ENCODE measurements around the gene FPR2.
"Not testable (repeated sequence)": the region's sequence is repeated elsewhere in the genome, so short reads cannot be mapped to it uniquely, and the experiment has no call there.

Gene FPR2

GRCh38 chr19:51803967-51804366, 43.0 kb downstream of the FPR2 start:
- Mint-ChIP-seq H3K9me3 (peaks cover 8% of the 10 kb centered on the region), H3K36me3 (no peaks in the 10 kb centered on the region), H3K27ac (no peak overlapping the region), H3K4me1 (peaks cover 5% of the 10 kb centered on the region), H3K27me3 (peaks cover 3% of the 10 kb centered on the region), H3K4me3 (no peak overlapping the region)

DNA sequence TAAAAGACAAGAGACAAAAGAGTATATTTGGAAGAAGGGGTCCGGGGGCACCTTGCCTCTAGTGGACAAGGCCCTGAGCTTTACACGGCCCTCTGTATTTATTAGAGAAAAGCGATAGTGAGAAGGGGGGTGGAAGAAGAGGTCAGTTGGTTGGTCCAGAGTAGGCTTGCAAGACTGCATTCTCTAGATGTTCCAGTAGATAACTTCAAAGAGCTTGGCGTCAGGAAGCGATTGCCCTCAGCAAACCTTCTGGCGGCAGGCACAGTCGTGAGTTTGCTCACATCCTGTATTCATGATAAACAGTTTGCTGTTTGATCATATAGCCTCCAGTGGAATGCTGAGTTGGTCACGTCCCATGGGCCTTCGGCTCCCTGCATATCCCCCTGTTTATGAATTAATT, 43.8 kb downstream of the FPR2 start:
- H3K27ac Mint-ChIP-seq, H3K4me1 Mint-ChIP-seq, H3K36me3 Mint-ChIP-seq, H3K9me3 Mint-ChIP-seq, H3K27me3 Mint-ChIP-seq, H3K4me3 Mint-ChIP-seq: not testable (repeated sequence)

- not testable (repeated sequence) for H3K36me3 Mint-ChIP-seq, H3K4me3 Mint-ChIP-seq, H3K4me1 Mint-ChIP-seq, H3K27ac Mint-ChIP-seq, H3K27me3 Mint-ChIP-seq, H3K9me3 Mint-ChIP-seq
Measured at GRCh38 chr19:51805396-51805795, 44.4 kb downstream of the FPR2 start.

DNA sequence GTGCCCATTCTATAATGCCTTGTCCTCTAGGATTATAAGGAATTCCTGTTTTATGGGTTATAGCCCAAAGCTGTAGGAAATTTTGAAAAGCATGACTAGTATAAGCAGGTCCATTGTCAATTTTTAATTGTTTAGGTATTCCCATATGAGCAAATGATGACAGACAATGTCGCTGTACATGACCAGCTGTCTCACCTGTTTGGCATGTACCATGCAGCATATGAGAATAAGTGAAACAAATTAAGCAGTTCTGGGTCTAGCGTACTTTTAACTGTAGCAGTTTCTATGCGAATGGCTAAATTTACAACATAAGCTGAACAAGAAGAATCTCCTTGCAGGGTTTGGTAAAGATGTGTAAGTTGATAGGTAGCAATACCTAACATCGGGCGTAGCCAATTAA, 45.6 kb downstream of the FPR2 start:
- not testable (repeated sequence) for H3K27ac Mint-ChIP-seq

DNA sequence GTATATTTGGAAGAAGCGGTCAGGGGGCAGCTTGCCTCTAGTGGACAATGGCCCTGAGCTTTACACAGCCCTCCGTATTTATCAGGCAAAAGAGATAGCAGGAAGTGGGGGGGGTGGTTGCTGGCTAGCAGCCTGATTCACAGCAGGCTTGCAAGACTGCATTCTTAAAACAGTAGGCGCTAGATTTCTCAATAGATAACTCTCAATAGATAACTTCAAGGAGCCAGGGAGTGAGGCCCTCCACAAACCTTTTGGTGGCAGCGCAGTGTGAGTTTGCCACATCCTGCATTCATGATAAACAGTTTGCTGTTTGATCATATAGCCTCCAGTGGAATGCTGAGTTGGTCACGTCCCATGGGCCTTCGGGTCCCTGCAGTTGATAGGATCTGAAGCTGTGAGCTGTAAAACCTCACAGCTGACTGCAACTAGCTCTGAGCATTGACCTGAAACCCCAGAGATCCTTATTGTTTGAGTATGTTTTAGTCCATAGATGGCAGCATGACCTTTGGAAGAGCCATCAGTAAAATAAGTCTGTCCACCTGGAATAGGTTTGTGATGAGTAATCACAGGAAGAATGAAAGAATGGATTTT, 46.2 kb downstream of the FPR2 start:
- no peak overlapping the region for H3K4me3 Mint-ChIP-seq
- H3K4me1 Mint-ChIP-seq, result peaks cover 5% of the 10 kb centered on the region
- H3K27me3 Mint-ChIP-seq, result no peaks in the 10 kb centered on the region
- H3K9me3 Mint-ChIP-seq, result peaks cover 4% of the 10 kb centered on the region
- peaks cover 3% of the 10 kb centered on the region for H3K36me3 Mint-ChIP-seq
- no peak overlapping the region for H3K27ac Mint-ChIP-seq

More for the DNA sequence above, 45.6 kb downstream of the FPR2 start:
- H3K4me3 Mint-ChIP-seq, H3K4me1 Mint-ChIP-seq, H3K9me3 Mint-ChIP-seq, H3K36me3 Mint-ChIP-seq, H3K27me3 Mint-ChIP-seq: not testable (repeated sequence)

DNA sequence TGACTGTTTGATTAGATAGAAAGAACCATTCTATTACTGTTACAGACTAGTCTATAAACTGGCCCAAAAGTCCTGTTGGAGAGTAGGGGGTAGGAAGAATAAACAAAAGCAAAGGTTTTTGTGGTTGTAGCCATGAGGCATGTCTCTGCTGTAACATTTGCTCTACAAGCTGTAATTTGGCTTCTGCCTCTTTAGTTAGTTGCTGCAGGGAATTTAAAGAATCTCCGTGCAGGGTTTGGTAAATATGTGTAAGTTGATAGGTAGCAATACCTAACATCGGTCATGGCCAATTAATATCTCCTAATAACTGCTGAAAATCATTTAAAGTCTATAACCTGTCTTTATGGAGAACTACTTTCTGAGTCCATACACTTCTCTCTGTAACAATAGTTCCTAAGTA, 46.9 kb downstream of the FPR2 start:
- no peak overlapping the region for H3K4me3 Mint-ChIP-seq
- peaks cover 5% of the 10 kb centered on the region for H3K4me1 Mint-ChIP-seq
- no peaks in the 10 kb centered on the region for H3K27me3 Mint-ChIP-seq
- H3K9me3 Mint-ChIP-seq, result peaks cover 4% of the 10 kb centered on the region
- H3K36me3 Mint-ChIP-seq, result peaks cover 3% of the 10 kb centered on the region
- H3K27ac Mint-ChIP-seq, result no peak overlapping the region

DNA sequence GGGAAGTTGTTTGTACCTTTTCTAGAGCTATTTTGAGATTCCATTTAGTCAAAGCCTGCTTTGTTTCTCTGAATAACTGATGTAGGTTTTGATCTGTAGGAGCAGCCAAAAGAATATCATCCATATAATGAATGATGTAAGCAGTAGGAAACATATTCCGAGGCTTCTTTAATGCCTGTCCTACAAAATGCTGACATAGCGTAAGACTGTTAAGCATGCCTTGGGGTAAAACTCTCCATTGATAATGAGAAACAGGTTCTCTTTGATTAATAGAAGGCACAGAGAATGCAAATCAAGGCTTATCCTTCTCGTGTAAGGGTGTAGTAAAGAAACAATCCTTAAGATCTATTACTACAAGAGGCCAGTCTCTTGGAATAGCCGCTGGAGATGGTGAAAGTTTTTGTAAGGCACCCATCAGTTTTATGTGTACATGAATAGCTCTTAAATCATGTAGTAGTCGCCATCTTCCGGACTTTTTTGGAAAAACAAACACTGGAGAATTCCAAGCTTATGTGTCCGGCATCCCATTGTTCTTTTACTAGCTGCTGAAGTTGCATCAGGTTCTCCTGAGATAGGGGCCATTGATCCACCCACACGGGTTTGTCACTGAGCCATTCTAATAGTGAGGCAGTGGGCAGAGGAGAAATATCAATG, 47.5 kb downstream of the FPR2 start:
- H3K9me3 Mint-ChIP-seq, result peaks cover 4% of the 10 kb centered on the region
- no peaks in the 10 kb centered on the region for H3K27me3 Mint-ChIP-seq
- H3K4me1 Mint-ChIP-seq, result peaks cover 5% of the 10 kb centered on the region
- no peak overlapping the region for H3K27ac Mint-ChIP-seq
- H3K4me3 Mint-ChIP-seq, result no peak overlapping the region
- peaks cover 3% of the 10 kb centered on the region for H3K36me3 Mint-ChIP-seq

DNA sequence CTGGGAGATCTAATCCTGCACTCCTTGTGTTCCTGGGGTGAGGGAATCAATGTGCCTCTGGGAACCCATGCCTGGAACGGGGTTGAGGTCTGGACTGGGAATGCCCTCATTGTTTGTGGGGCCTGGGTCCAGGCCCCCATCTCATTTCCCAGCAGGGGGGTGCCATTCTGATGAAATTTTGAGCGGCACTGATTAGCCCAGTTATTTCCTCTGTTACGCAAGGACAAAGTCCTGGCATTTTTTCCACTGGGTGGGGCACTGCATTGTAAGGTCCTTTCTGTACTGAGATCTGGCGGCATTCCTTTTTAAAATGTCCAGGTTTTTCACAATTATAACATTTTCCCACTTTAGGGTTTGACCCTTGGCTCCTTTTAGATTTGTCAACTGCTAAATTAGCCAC, 48.8 kb downstream of the FPR2 start:
- H3K9me3 Mint-ChIP-seq, result peaks cover 4% of the 10 kb centered on the region

DNA sequence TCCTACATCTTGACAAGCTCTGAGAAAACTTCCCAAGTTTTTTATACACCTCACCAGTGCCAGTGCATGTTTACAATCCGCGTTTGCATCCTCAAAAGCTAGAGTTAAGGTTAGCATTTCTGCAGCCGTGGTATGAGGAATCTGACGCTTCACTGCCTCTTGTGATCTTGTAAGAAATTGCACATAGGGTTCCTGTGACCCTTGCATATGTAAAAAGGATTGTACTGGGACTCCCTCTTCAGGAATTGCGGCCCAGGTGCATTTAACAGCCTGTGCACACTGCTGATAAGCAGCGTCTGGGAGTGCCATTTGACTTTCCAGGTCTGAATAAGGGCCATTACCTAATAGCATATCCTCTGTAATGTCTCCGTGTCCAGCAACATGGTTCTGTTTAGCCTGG, 49.2 kb downstream of the FPR2 start:
- Mint-ChIP-seq H3K4me1 (peaks cover 5% of the 10 kb centered on the region), H3K4me3 (no peak overlapping the region), H3K27ac (no peak overlapping the region), H3K36me3 (peaks cover 3% of the 10 kb centered on the region), H3K9me3 (peaks cover 4% of the 10 kb centered on the region), H3K27me3 (no peaks in the 10 kb centered on the region)

More for the DNA sequence above, 48.8 kb downstream of the FPR2 start:
- Mint-ChIP-seq H3K36me3 (peaks cover 3% of the 10 kb centered on the region), H3K27me3 (no peaks in the 10 kb centered on the region), H3K4me3 (no peak overlapping the region), H3K4me1 (peaks cover 5% of the 10 kb centered on the region), H3K27ac (no peak overlapping the region)

DNA sequence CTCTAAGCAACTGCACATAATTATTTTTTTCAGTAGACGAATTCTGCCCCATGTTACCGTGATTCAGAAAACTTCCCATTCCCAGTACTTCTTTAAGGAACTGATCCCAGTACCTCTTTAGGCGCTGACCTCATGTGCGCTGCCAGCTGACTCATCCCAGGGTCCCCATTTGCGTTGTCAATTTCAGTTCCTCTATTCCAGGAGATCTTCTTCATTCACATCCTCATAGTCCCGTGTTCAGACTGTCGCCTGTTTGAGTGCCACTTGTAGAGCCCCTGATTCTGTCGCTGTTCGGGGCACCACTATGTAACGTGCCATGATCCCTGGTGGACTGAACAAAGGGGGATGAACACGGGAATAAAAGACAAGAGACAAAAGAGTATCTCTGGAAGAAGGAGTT, 50.4 kb downstream of the FPR2 start:
- Mint-ChIP-seq H3K36me3 (peaks cover 3% of the 10 kb centered on the region), H3K9me3 (peaks cover 4% of the 10 kb centered on the region), H3K4me1 (peaks cover 5% of the 10 kb centered on the region), H3K27me3 (no peaks in the 10 kb centered on the region), H3K4me3 (no peak overlapping the region), H3K27ac (no peak overlapping the region)

- H3K4me1 Mint-ChIP-seq, result no peaks in the 10 kb centered on the region
- no peak overlapping the region for H3K27ac Mint-ChIP-seq
- peaks cover 3% of the 10 kb centered on the region for H3K36me3 Mint-ChIP-seq
- no peaks in the 10 kb centered on the region for H3K27me3 Mint-ChIP-seq
- no peak overlapping the region for H3K4me3 Mint-ChIP-seq
- H3K9me3 Mint-ChIP-seq, result peaks cover 19% of the 10 kb centered on the region
Measured at GRCh38 chr19:51815043-51815442, 54.1 kb downstream of the FPR2 start.

DNA sequence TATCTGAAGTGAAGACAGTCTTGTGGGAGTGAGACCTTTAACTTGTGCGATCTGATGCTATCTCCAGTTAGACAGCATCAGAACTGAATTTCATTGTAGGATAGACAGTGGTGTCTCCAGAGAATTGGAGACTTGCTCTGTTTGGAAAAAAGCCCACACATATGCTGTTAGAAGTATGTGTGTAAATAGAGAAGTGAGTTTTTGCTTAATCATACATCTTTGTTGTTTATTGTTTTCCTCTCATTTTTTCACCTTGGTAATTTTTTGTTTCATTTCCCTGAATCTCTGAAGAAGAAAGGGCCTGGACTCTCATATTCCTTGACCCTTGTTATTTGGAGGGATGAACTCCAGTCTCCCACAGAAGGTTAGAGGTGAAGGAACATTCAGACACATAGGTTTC, 55.7 kb downstream of the FPR2 start:
- H3K27me3 Mint-ChIP-seq, result no peaks in the 10 kb centered on the region
- no peaks in the 10 kb centered on the region for H3K4me1 Mint-ChIP-seq

GRCh38 chr19:51820011-51820410, 59.0 kb downstream of the FPR2 start:
- Mint-ChIP-seq H3K4me3 (no peak overlapping the region), H3K27me3 (no peaks in the 10 kb centered on the region), H3K4me1 (no peaks in the 10 kb centered on the region), H3K9me3 (peaks cover 34% of the 10 kb centered on the region), H3K27ac (no peak overlapping the region), H3K36me3 (peaks cover 6% of the 10 kb centered on the region)

More for the DNA sequence above, 55.7 kb downstream of the FPR2 start:
- H3K27ac Mint-ChIP-seq, result no peak overlapping the region
- peaks cover 22% of the 10 kb centered on the region for H3K9me3 Mint-ChIP-seq
- H3K4me3 Mint-ChIP-seq, result no peak overlapping the region
- no peaks in the 10 kb centered on the region for H3K36me3 Mint-ChIP-seq

Measured in activated naive CD4-positive, alpha-beta T cell treated with anti-CD3 and anti-CD28 coated beads, Interleukin-2, amount 50 U/mL, for 24 hours (primary cell).